GM21723 (cell line): ENCODE results near the gene CEP68.
"Not testable (repeated sequence)": the region's sequence is repeated elsewhere in the genome, so short reads cannot be mapped to it uniquely, and the experiment has no call there.

Experiments
- ATAC-seq: cut with Tn5 transposase; IDR thresholded peaks from one replicate; pipeline ENCODE4 v1.9.1; 2021; ENCODE audit warnings: mild to moderate bottlenecking, moderate library complexity; ENCODE audit not compliant: unreplicated experiment

CEP68 gene

DNA sequence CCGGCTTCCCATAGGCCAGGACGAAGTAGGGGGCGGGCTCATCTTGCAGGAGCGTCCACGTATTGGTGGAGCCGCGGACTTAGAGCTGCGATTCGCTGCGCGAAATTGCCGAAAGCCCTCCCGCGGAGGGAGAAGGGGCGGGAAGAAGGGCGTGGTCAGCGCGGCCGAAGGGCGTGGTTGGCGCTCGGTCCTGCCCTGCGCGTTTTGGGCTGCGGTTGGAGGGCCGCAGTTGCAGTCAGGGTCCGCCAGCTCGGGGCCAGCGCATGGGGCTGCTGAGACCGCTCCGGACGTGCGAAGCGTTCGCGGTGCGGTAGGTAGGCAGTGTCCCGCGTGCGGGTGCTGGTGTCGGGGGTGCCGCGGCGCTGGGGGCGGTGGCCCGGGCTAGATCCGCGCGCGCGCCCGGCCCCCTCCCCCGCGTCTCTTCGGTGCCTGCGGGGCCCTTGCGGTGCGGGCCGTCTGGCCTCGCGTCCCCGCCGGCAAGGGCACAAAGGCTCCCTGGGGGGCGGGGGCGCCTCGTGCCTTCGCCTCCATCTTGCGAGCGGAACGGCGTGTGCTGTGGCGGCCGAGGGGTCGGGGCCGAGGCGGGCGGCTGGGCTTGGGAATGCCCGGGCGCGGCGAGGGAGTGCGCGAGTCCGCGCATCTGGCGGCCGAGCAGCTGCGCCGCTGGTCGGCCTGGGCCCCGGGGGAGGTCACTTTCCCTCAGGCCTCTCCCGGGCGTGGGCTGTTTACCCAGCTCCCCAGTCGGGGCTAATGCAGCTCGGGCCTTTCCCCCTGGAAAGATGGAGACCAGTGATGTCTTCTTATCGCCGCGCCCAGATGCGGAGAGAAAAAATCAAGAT, at the start of gene CEP68:
Gene CEP68 (plus strand): TSS at position 202 of the 839 bp plus-strand sequence. CDS start 13,029 bp downstream, outside the sequence.
- ATAC-seq, result peak; percentile 81

- no peak for ATAC-seq
Observed at GRCh38 chr2:65013776-65014175, 42.4 kb upstream of the CEP68 start.

GRCh38 chr2:65015731-65016130, 40.5 kb upstream of the CEP68 start:
- ATAC-seq, result no peak

GRCh38 chr2:65016789-65017188, 39.4 kb upstream of the CEP68 start:
- ATAC-seq, result peak; percentile 58

GRCh38 chr2:65017335-65017734, 38.9 kb upstream of the CEP68 start:
- no peak for ATAC-seq

DNA sequence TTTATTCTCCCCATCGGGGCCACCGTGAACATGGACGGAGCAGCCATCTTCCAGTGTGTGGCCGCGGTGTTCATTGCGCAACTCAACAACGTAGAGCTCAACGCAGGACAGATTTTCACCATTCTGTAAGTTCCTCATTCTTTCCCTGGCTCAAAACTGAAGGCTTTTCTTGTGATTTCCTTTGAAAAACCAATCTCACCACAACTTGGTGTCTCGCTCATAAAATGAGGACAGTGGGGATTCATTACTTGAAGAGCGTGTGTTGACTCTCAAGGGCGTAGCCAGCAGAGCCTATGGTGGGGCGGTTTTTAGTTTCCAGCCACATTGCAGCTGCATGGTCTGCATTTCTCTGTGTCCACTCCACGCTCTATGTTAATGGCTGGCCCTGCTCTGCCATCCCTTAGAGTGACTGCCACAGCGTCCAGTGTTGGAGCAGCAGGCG, 38.1 kb upstream of the CEP68 start:
- ATAC-seq, result no peak

GRCh38 chr2:65019010-65019409, 37.2 kb upstream of the CEP68 start:
- no peak for ATAC-seq

DNA sequence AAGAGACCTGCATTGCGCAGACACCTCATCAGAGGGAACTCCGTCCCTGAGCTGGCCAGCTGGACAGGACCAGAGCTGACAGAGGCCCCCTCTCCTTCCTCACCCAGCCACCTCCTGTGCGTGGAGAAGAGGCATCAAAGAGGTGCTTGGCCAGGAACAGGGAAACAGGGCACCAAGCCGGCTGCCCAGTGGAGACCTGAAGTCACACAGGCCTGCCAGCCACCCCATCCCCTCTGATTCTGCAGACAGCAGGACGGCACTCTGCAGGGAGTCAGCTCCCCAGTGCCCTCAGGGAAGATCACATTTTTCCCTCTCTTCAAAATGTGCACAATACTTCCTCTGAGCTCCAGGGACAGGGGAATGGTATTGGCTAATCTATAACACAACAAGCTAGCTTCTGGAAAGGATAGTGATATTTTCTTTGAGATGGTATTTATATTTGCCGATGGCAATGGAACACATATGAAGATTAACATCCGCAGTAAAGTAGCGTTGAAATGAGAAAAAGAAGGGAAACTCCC, 36.5 kb upstream of the CEP68 start:
- no peak for ATAC-seq

GRCh38 chr2:65020251-65020650, 36.0 kb upstream of the CEP68 start:
- ATAC-seq, result not testable (repeated sequence)

DNA sequence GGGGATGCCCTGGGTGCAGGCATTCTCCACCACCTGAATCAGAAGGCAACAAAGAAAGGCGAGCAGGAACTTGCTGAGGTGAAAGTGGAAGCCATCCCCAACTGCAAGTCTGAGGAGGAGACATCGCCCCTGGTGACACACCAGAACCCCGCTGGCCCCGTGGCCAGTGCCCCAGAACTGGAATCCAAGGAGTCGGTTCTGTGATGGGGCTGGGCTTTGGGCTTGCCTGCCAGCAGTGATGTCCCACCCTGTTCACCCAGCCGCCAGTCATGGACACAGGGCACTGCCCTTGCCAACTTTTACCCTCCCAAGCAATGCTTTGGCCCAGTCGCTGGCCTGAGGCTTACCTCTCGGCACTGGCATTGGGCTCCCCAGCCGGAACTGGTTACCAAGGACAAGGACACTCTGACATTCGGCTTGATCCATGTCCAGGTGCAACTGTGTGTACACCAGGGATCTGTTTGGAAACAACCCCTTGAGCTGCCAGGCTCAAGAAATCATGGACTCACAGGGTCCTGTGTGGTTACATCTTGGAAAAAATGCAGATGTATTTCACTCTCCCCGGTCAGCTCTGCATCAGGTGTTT, 35.2 kb upstream of the CEP68 start:
- no peak for ATAC-seq

DNA sequence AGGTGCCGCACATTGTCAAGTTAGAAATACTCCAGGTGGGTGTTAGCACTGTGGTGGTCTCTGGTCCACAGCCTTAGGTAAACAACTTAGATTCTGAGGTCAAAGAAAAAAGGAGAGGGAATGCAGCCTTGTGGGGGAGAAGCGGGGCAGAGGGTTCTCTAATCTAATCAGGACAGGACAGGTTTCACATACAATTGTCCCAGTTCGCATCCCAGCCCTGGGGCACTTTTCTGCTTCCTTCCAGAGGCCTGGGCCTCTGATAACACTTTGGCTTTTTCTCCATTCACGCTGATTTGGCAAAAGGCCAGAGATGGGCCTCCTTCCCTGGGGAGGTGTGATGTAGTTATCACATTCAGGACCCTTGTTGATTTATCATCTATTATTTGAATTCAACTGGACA, 34.5 kb upstream of the CEP68 start:
- ATAC-seq, result no peak

DNA sequence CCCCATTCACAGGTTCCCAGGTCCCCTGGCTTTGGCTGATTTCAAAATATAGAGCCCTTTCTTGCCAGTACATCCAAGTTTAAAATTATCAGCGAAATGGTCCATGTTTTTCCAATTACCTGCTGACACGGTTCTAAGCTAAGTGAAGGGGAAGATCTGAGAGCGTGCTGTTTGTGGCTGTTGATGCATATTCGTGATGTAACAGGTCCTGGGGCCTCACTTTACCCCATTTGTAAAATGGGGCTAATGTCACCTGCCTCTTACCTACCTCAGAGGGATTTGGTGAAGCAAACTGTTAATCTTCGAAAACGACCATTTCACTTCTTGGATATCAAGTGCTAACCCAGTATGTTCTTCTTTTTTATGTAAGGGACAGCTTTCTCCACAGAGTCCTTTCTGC, 34.0 kb upstream of the CEP68 start:
- no peak for ATAC-seq

DNA sequence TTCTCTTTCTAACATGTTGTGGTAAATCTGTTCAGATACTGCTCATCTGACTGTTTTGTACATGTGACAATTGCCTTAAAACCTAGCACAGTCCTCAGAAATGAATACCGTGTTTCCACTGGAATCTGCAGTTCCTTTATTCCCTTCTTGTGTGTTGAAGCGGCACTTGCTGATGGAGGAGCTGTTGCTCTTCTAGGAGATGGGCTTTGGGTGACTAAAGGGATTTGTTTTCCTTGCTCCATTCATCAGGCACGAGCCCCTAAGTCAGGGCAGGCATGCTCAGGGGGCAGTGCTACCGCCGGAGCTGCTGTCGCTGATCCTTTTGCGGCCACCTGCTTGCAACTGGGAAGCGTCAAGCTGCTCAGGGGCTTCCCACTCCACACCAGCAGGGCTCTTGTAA, 32.5 kb upstream of the CEP68 start:
- no peak for ATAC-seq

GRCh38 chr2:65024149-65024829, 31.9 kb upstream of the CEP68 start:
- ATAC-seq, result no peak

- no peak for ATAC-seq
Observed at GRCh38 chr2:65025453-65026123, 30.6 kb upstream of the CEP68 start.

DNA sequence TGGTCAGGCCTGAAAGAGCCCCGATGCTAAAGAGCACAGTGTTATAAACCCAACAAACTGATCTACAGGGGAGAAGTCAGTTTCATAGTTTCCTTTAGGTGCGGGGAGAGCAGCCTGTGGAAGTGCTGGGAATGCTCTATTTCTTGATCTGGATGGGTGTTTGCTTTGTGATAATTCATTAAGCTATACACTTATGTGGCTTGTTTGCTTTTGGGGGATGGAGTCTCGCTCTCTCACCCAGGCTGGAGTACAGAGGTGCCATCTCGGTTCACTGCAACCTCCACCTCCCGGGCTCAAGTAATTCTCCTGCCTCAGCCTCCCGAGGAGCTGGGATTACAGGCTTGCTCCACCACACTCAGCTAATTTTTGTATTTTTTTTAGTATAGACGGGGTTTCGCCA, 30.1 kb upstream of the CEP68 start:
- ATAC-seq, result no peak

DNA sequence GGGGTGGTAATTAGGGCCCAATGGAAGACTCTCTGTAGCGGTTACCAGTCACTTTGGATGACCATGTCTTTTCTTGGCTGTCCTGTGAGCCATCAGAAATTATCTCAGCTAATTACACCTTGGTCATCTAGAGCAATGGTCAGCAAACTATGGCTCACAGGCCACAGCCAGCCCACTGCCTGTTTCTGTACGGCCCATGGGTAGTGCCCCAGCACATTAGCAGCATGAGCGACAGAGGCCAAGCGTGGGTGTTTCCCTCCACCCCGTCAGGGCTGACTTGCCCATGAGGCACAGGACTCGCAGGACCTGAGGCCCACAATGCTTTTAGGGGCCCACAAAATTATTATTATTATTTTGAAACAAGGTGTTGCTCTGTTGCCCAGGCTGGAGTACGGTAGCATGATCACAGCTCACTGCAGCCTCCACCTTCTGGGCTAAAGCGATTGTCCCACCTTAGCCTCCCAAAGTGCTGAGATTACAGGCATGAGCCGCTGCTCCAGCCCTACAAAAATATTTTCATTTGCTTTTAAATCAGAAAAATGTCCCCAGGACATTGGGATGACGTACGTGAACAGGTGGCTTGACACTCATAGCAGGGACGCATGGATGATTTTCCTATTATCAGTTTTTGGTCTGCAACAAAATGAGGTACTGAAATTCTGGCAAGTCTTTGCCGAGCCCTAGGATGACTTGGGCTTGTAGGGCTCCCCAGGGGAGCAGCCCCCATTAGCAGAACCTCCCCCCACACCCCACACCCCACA, 29.3 kb upstream of the CEP68 start:
- no peak for ATAC-seq

GRCh38 chr2:65027616-65028244, 28.5 kb upstream of the CEP68 start:
- no peak for ATAC-seq

GRCh38 chr2:65030476-65031332, 25.5 kb upstream of the CEP68 start:
- peak; percentile 23 for ATAC-seq
